ENCODE results near the gene CPD. TPM values are rescaled to one million over a fixed set of nuclear protein-coding genes. Genes with fewer than 3 reads are reported as not detected.
A peak's percentile ranks its signal among the peaks of the same experiment; 100 is the strongest.

CPD gene
- total and polyA plus RNA-seq, 9 of the 15 experiments (the other 6 are each of a cell fraction or from before 2014, with no cell fraction given), result 4.5 to 24.4 (median 20.4) TPM

GRCh38 chr17:30363715-30364202 lies 15.0 kb upstream of the CPD start:
- DNase-seq (ENCODE audit: extremely low read depth in 1 of 4, low spot score in 3 of 4) (peak in 1 of 4 experiments; percentile 41), ATAC-seq (no peak), FAIRE-seq (no peak)
- Histone ChIP-seq H4K20me1 (replicated peaks; ENCODE audit: control insufficient read depth, insufficient read depth, low read length) (no peaks in the 10 kb centered on the region), H3K4me2 (ENCODE audit: insufficient read depth, low read length) (no peak overlapping the region), H3K79me2 (ENCODE audit: control insufficient read depth, insufficient read depth, low read length) (no peaks in the 10 kb centered on the region), H3K36me3 (ENCODE audit: control insufficient read depth, insufficient read depth, low read length) (no peaks in the 10 kb centered on the region), H3K9me3 (replicated peaks; ENCODE audit: control insufficient read depth, insufficient read depth, low read depth, low read length) (peaks cover 4% of the 10 kb centered on the region), H3K9ac (ENCODE audit: insufficient read depth in 1 of 2, low read depth in 2 of 2, low read length in 2 of 2) (no peak overlapping the region), H3K27ac (ENCODE audit: extremely low read depth, low read depth, low read length) (no peak overlapping the region), H3K4me3 (no peak overlapping the region), H3K4me1 (replicated peaks in 1 of 2; ENCODE audit: control insufficient read depth in 2 of 2, insufficient read depth in 2 of 2, low read length in 2 of 2) (no peaks in the 10 kb centered on the region; a peak in 1 of 5 replicates), H3K27me3 (ENCODE audit: control insufficient read depth in 2 of 2, insufficient read depth in 2 of 2, low read length in 2 of 2) (peaks cover under 1 to 7% of the 10 kb centered on the region in 2 experiments; a peak in 3 of 5 replicates), H3K9me1 (ENCODE audit: control insufficient read depth, insufficient read depth, low read length) (no peaks in the 10 kb centered on the region), H2AFZ (ENCODE audit: low read depth, low read length) (no peak overlapping the region)
- ChIA-PET POLR2A (interaction anchor here (0.8 kb wide), 1 partner anchor 10 kb away, joined by 3 read pairs; no protein-coding TSS in a partner anchor), CTCF (ENCODE audit: low intra/inter-chr PET ratio) (interaction anchor here (0.8 kb wide), 1 partner anchor 351 kb away, joined by 3 read pairs; no protein-coding TSS in a partner anchor)
- WGBS (ENCODE audit: insufficient coverage, low coverage, missing lambda C conversion rate), result 0% methylated on average over 1 of the region's 1 CpG
- BruUV-seq (replicated peaks), result no TSS peak
- in situ Hi-C loops (cut with MboI) (no loop called here), intact Hi-C loops (cut with micrococcal nuclease) (no loop called here)
- TF ChIP-seq ZNF511 (CRISPR knock-in tag; IDR thresholded peaks at IDR 0.05) (no peak), CCAR2 (IDR thresholded peaks at IDR 0.05; ENCODE audit: low read depth, low read length) (no peak), XRCC5 (IDR thresholded peaks at IDR 0.05; ENCODE audit: low read depth, low read length) (no peak), POLR2A (conservative IDR thresholded peaks at IDR 0.05) (no peak), NKRF (IDR thresholded peaks at IDR 0.05; ENCODE audit: borderline replicate concordance) (no peak), JUNB (CRISPR knock-in tag; conservative IDR thresholded peaks at IDR 0.05) (no peak), ZFP36 (IDR thresholded peaks at IDR 0.05; ENCODE audit: low read depth, low read length, partially characterized antibody) (peak; percentile 8), EGR1 (conservative IDR thresholded peaks at IDR 0.05) (peak; percentile 83), CXXC5 (CRISPR knock-in tag; IDR thresholded peaks at IDR 0.05) (no peak), ZNF174 (CRISPR knock-in tag; IDR thresholded peaks at IDR 0.05) (no peak), WHSC1 (IDR thresholded peaks at IDR 0.05; ENCODE audit: low read length) (no peak), ETV1 (tag; conservative IDR thresholded peaks at IDR 0.05; ENCODE audit: low read depth) (peak; percentile 81), ZNF165 (CRISPR knock-in tag; IDR thresholded peaks at IDR 0.05; ENCODE audit: borderline replicate concordance) (no peak), RNF2 (IDR thresholded peaks at IDR 0.05) (no peak), ZNF696 (CRISPR knock-in tag; conservative IDR thresholded peaks at IDR 0.05) (no peak)
- TF ChIP-seq, protein P1, sequence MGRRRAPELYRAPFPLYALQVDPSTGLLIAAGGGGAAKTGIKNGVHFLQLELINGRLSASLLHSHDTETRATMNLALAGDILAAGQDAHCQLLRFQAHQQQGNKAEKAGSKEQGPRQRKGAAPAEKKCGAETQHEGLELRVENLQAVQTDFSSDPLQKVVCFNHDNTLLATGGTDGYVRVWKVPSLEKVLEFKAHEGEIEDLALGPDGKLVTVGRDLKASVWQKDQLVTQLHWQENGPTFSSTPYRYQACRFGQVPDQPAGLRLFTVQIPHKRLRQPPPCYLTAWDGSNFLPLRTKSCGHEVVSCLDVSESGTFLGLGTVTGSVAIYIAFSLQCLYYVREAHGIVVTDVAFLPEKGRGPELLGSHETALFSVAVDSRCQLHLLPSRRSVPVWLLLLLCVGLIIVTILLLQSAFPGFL (CRISPR knock-in tag; IDR thresholded peaks at IDR 0.05), result no peak
- TF ChIP-seq, protein P2, sequence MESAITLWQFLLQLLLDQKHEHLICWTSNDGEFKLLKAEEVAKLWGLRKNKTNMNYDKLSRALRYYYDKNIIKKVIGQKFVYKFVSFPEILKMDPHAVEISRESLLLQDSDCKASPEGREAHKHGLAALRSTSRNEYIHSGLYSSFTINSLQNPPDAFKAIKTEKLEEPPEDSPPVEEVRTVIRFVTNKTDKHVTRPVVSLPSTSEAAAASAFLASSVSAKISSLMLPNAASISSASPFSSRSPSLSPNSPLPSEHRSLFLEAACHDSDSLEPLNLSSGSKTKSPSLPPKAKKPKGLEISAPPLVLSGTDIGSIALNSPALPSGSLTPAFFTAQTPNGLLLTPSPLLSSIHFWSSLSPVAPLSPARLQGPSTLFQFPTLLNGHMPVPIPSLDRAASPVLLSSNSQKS (CRISPR knock-in tag; IDR thresholded peaks at IDR 0.05), result no peak
- TF ChIP-seq, protein P3, sequence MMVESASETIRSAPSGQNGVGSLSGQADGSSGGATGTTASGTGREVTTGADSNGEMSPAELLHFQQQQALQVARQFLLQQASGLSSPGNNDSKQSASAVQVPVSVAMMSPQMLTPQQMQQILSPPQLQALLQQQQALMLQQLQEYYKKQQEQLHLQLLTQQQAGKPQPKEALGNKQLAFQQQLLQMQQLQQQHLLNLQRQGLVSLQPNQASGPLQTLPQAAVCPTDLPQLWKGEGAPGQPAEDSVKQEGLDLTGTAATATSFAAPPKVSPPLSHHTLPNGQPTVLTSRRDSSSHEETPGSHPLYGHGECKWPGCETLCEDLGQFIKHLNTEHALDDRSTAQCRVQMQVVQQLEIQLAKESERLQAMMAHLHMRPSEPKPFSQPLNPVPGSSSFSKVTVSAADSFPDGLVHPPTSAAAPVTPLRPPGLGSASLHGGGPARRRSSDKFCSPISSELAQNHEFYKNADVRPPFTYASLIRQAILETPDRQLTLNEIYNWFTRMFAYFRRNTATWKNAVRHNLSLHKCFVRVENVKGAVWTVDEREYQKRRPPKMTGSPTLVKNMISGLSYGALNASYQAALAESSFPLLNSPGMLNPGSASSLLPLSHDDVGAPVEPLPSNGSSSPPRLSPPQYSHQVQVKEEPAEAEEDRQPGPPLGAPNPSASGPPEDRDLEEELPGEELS (CRISPR knock-in tag; IDR thresholded peaks at IDR 0.05; ENCODE audit: borderline replicate concordance), result no peak
